Upper lobe of left lung (tissue), 4 donors: ENCODE results near the gene NPC1.

Experiments
- EP300 ChIP-seq, 4 donors: sonication (generic); formaldehyde crosslinking; IDR thresholded peaks; one replicate each; pipeline ENCODE4 v1.5.1; 2017; ENCODE audit warnings: antibody characterized with exemption in 4 of 4, control low read depth in 2 of 4
- POLR2A ChIP-seq, 4 donors: fragments of 450-650 bp; IDR thresholded peaks; one replicate each; pipeline ENCODE4 v1.5.1; 2016 to 2017; ENCODE audit warnings: antibody characterized with exemption in 4 of 4, mild to moderate bottlenecking in 2 of 4

GRCh38 chr18:23632615-23633014 is 46.3 kb upstream of the NPC1 start:
- TF ChIP-seq EP300 (IDR thresholded peaks at IDR 0.05) (no peak), POLR2A (IDR thresholded peaks at IDR 0.05) (no peak)
